ENCODE measurements around the gene HMX1. TPM values are rescaled to one million over a fixed set of nuclear protein-coding genes. Genes with fewer than 3 reads are reported as not detected.

HMX1 gene
- polyA plus RNA-seq, 4 donors, result not detected

DNA sequence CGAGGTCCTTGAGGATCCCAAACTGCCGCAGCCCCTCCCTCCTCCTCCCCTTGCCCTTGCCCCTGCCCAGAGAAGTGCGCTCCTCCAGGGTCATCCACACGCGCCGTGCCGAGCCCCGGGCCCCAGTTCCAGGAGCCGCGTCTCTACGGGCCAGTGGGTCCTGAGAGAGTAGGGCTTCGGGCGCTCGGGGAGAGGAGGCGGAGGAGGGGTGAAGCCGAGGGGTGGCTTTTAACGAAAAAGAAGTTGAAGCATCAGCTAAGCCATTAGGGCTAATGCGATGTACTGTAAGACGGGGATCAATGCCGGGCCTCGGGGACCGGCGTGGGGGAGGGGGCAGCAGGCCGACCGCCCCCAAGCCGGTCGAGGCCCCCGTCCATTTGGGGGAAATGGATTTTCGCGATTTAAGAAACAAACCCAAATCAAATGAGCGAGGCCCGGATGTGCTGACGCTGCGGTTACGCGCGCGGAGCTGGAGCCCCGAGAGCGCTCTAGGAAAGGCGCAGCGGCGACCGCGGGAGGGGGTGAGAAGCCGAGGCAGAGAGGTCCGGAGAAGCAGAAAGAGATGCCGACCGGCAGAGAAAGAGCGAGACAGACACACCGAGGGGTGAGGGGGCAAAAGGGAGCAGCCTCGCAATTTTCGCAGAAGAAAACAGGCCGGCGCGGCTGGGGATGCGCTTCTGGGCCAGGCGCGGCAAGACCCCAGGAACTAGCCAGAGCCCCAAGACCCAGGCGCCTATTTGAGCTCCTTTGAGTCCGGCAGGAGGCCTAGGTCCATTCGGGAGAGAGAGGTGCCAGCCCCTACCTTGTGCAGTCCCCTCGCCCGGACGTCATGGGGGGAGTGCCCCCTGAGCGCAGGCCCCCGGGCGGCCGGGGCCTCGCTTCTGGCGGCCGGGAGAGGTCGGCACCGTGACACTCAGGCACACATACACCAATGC, 13.6 kb downstream of the HMX1 start:
- no peak for DNase-seq (ENCODE audit: low read depth in 4 of 4, low spot score in 2 of 4)

DNA sequence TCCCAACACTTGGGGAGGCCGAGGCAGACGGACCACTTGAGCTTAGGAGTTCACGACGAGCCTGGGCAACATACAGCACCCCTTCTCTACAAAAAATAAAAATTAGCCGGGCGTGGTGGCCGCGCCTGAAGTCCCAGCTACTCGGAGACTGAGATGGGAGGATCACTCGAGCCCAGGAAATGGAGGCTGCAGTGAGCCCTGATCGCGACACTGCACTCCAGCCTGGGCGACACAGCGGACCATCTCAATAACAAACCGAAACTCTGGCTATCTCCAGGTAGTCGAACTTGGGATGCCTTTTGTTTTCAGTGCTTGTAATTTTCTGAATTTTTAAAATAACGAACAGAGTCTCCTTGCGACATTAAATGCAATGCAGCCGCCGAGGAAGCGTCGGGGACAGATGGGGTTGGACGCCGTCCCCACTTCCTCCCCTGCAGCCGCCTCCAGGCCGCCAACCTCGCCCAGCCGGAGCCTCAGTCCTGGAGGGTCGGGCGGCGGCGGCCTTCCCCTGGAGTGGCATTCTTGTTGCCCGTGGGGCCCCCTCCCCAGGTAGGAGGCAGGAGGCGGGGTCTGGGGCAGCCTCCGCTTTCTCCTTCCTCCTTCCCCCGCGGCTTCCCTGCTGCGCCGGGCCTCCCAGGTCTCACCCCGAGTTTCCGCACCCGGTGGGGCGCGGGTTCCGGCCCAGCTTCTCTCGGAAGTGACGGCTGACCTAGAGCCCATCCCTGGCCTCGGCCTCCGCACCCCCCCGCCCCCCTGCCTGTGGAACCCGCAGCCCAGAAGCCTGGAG, 14.6 kb downstream of the HMX1 start:
- DNase-seq (ENCODE audit: low read depth in 4 of 4, low spot score in 2 of 4), result no peak

DNA sequence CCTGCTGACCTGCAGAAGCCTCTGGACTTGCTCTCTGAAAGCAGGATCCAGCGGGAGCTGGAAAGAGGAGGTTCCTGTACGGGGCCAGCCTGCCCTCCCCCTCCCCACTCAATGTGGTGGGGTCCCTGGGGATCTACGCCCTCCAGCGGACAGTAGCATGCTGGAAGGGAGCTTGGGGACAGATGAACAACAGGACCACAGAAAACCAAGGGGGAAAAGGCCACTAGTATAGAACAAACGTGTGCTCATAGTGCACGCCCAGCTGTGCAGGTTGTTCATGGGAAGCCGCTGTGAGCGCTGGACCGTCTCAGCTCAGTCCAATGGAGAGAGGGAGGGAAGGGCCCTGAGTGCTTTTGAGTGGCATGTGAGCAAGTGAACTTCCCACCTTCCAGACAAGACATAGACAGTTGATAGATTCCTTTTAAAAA, 15.8 kb downstream of the HMX1 start:
- peak in 1 of 4 donors; percentile 38 for DNase-seq (ENCODE audit: low read depth in 4 of 4, low spot score in 2 of 4)

DNA sequence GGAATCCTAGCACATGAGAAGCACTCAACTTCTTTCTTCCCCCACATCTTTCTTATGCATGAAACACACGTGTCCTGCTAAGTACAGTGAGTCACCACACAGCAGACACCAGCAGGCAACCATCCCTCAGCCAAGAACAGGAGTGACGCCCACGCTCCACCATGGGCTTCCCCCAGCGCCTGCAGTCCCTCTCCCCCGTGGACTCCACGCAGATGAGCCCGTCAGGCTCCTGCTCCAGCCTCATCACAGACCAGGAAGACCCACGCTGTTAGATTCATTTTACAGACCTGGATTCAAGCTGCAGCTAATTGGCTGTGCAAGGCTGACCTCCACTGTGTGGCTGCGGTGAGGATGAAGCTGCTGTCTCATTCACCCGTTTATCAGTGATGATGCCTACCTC, 16.7 kb downstream of the HMX1 start:
- no peak for DNase-seq (ENCODE audit: low read depth in 4 of 4, low spot score in 2 of 4)

DNA sequence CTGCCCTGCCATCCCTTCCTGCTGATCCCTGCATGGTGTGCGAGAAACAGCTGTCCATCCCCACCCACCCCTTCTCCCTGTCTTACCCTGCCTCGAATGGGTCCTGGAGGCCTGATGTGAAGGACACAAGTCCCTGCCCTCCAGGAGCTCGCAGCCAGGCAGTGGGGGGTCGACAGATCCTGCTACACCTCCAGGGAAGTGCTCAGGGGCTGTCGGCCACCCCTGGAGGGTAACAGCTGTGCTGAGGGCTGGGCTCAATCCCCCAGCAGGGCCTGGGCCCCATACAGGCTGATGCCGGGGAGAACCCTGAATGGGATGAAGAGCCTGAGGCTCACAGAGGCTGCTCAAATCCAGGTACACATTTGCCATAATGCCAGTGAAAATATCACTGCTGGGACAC, 17.6 kb downstream of the HMX1 start:
- DNase-seq (ENCODE audit: low read depth in 4 of 4, low spot score in 2 of 4), result no peak

DNA sequence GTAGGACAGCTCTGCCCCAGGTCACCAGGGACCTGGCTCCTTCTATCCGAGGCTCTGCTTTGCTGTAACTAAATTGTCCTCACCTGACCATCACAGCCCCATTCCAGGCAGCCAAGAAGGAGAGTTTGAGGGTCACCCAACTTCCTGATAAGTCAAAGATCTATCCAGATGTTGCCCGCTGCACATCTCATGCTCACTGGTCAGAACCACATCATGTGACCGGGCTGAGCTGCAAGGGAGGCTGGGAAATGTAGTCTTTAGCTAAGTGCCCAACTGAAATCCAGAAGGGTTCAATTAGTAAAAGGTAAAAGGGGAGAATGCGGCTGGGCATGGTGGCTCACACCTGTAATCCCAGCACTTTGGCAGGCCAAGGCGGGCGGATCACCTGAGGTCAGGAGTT, 18.4 kb downstream of the HMX1 start:
- no peak for DNase-seq (ENCODE audit: low read depth in 4 of 4, low spot score in 2 of 4)

DNA sequence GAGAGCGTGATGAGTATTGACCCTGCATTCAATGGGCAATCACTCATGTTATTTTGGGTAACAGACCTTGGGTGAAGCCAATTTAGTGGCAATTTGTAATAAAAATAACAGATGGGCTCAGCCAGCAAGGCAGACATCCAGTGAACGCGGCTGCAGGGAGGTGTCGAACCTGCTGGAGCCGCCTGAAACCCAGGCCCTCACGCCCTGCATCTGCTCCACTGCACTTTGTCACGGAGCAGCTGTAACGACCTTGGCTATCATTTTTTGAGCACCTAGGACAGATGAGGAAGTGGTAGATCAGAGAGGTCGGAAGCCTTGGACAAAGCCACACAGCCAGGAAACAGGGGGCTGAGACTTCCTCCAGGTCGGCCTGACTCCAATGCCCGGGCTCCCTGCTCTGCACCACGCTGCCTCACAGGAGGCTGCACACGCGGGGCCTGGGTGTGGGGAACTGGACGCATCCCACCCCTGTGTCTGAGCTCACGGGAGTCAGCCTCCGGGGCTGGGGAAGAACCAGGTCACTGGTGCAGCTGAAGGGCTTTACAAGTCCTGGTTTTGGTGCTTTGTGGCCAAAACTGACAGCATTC, 19.4 kb downstream of the HMX1 start:
- no peak for DNase-seq (ENCODE audit: low read depth in 4 of 4, low spot score in 2 of 4)

DNA sequence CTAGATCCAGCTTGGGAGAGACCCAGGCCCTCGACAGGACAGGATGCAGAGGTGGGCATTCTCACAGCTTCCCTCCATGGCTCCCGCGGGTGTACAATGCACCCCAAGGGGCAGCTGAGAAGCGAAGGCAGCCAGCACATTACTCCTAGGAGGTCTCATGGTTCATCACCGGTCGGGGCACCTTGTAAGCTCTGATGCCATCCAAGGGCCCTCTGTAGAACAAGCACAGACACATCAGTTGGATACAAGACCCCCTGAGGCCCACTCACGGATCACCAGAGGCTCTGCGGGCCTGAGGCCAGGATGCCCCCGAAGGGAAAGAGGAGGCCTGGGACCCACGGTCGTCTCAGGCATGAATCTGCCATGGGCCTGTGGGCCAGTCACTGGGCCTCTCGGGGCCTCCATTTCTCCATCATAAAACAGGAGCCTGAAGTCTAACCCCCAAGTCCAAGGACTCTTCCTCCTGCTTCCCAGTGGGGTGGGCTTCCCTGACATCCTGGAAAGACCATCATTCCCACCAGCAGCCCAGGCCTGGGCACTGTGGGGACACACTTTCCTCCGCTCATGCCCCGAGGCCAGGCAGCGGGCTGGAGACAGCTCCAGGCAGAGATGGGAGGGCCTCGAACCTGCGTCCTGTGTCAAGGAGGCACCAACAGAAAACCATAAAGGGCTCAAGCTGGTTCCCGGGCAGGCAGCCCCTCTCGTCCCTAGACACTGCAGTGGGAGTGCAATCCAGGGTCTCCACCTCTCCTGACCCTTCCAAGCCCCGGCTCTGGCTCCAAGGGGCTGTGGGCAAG, 20.1 kb downstream of the HMX1 start:
- DNase-seq (ENCODE audit: low read depth in 4 of 4, low spot score in 2 of 4), result no peak

DNA sequence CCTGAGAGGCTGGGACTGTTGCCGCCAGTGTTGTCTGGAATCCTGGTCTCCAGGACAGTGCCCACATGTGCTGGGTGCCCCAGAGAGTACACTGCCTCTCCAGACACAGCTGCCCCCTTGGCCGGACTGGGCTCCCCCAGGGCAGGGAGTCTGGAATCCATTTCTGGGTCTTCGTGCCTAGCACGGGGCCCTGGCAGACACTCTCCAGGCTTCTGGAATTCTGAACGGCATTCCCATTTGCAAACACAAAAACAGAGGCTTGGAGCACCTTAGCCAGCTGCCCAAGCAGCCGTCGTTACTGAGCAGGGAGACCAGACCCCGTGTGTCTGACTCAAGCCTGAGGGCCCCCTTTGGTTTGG, 20.8 kb downstream of the HMX1 start:
- no peak for DNase-seq (ENCODE audit: low read depth in 4 of 4, low spot score in 2 of 4)

DNA sequence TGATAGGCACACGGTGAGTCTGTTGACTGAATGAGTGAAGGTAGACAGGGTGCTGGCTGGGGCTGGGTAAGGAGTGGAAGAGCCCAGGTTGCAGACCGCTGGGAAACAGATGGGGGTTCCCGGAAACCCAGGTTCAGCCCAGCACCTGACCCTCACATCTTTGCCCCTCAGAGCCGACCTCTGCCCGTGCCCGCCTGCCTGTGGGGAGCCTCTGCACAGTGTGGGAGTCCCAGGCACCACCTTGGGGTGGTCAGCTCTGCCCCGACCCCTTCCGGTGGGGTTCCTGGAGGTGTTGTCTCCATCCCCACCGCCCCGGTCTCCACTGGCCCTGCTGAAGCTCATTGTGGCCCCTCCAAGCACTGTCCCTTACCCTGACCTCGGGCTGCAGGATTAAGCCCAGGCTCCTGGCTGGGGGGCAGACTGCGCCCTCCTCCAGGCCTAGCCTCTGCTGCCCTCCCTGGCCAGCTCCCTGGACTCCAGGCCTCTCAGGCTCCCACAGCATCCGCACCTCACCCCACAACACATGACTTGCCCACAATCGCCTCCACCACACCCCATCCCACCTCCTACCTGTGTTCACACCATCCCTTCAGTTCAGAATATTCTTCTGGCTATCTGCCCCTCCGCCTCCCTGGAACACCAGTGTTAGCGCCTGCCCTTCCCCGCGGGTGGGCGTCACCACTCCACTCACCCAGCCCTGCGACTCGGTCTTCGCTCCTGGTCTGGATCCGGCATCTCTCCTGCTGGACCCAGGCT, 21.4 kb downstream of the HMX1 start:
- DNase-seq (ENCODE audit: low read depth in 4 of 4, low spot score in 2 of 4), result no peak

DNA sequence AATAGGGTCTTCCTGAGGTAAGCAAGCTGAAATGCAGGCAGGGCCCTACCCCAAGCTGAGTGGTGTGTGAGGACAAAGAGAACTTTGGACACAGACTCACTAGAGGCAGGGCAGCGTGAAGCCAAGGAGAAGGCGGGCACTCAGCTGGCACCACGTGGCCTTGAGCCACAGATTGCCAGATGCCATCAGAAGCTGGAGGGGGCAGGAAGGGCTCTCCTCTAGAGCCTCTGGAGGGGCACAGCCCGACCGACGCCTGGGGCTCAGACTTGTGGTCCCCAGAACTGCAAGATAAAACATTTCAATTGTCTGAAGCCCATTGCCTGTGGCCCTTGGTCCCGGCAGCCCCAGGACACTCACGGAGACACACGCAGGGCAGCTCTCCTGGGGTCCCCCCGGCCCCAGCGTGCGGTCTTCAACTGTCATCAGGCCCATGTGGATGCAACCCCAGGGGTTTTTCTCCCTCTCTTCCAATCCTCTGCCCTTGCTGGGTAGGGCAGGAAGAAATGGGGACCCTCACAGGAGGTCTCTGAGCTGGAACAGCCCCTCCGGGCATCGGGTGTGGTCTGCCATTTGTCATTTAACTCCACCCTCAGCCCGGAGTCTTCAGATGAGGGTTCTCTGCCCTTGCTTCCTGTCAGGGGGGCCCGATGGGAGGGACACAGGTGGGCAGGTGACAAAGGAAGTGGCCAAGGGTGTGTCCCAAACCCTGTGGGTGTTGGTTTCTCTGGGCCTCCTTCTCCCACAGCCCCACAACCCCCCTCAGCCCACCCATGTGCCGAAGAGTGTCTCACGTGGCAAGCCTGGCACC, 22.2 kb downstream of the HMX1 start:
- no peak for DNase-seq (ENCODE audit: low read depth in 4 of 4, low spot score in 2 of 4)

DNA sequence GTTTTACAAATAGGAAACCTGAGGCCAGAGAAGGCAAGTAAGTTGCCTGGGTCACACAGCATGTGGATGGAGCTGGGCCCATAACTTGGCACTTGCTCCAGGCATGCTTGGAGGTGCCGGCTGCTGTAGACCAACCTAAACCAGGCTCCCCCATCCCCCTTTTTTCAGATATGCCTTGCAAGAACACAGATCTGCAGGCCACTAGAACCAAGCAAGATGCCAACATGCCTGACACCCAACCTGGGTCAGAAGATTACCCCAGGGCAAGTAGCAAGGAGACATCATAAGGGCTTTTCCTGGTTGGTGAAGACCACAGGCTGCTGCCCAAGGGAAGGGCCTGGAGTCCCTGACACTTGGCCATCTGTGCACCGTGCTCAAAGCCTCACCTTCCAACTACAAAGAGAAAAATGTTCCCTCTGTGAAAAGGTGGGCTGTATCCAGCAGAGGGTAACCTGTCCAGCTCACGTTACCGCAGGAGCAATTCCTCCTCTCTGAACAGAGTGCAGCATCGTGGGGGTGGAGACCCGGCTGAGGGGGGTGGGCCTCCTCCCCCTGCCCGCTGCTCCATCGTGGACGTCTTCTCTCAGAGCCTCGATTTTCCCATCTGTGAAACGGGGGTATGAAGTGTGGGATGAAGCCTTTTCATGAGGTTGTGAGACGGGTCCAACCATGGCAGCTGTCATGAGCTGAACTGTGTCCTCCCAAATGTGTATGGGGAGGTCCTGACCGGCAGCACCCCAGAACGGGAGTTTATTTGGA, 23.0 kb downstream of the HMX1 start:
- DNase-seq (ENCODE audit: low read depth in 4 of 4, low spot score in 2 of 4), result no peak

DNA sequence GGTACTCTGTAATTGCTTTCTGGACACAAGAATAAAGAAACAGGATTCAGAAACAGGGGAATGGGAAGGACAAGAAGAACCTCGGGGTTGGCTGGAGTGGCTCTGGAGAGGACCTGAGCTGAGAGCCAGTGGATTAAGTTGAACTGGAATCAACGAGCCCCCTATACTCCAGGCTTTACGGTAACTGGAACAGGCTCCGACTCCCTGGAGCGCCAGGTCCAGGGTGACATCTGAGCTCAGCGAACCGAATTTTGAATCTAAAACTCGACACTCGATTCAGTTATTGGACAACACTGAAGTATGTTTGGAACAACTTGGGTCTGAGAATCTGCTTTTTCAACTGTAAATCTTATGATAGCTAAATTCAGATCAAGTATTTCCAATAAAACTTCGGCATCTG, 23.9 kb downstream of the HMX1 start:
- no peak for DNase-seq (ENCODE audit: low read depth in 4 of 4, low spot score in 2 of 4)

DNA sequence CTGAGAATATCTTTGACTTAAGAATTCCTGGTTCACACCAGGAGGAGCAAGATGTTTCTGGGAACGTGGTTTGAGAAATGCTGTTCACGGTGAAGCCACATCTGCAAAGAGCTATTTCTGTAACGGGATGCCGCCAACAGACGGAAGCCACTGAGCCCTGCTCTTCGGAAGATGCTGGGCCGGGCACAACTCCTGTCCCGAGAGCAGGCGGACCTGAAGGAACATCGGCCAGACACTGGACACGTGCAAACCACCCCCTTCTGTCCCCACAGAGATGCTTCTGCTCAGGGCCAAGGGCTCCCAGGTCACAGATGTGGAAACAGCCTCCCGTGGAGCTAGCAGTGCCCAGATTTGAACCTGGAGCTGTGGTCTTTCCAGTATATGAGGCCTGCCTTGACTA, 24.3 kb downstream of the HMX1 start:
- DNase-seq (ENCODE audit: low read depth in 4 of 4, low spot score in 2 of 4), result no peak

DNA sequence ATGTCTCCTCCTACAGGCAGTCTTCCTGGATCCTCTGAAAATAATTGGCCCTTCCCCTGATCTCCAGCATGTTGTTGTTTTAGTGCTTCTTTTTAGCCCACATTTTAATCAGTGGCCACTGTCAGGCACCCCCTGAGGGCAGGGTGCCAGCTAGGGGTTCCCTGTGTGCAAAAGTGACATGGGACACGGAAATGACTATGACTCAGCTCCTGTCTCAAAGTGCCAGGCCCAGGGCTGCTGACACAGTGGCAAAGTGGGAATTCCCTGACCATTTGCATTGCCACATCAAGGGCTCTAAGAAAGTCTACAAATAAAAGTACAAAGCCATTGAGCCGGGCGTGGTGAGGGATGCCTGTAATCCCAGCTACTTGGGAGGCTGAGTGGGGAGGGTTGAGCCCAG, 24.8 kb downstream of the HMX1 start:
- DNase-seq (ENCODE audit: low read depth in 4 of 4, low spot score in 2 of 4), result no peak

DNA sequence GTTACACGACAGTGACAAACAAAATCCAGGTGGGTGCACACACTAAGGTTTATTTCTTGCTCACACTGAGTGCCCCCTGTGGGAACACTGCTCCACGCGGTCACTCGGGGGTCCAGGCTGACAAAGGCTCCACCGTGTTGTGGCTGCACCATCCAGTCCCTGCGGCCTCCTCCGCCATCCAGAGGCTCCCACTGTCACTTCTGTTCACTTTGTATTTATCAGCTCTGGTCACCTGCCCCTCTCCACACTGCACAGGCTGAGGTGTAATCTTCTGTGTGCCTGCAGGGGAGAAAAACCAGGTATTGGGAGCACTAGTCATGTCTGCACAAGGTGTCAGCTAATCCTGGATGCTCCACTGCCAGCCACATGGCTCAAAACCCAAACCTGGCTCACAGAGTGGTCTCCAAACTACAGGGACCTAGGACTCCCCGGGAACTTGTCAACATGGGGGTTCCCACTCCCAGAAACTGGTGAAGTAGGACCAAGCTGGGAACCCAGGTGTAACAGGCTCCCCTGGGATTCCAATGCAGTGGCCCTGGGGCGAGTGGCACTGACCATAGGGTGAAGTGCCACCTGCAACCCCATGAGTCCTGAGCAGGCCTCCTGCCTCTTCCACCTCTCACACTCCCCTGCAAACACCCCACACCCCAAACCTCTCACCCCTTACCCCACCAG, 25.5 kb downstream of the HMX1 start:
- no peak for DNase-seq (ENCODE audit: low read depth in 4 of 4, low spot score in 2 of 4)

DNA sequence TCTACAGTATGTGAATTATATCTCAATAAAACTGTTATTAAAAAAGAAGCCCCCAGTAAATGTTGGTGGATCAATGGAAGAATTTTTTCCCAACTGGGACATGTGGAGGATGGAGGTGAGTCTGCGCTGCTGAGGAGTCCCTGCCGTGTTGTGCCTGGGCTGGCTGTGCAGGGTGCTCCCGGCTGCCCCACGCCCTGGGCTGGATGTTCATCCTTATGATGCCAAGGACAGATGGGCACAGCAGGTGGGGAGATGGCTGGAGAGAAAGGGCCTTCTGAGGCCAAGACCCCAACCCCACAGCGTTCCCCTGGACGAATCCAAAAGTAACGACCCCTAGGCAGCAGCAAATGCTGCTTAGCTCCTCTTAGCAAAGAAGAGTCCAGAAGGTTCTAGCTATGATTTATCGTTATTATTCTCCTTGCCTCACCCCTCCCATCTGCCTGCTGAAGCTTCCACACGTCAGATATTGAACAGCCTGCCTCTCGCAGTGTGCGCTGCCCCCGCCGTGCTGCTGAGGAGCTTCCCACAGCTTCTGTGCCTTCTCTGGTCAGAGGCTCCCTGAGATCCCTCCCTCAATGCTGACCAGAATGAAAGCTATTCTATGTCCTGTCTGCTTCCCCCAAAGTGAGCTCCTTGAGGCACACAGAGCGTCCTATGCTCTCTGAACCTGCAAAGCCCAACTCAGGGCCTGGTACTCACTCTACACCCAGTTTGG, 26.5 kb downstream of the HMX1 start:
- no peak for DNase-seq (ENCODE audit: low read depth in 4 of 4, low spot score in 2 of 4)
